ENCODE data around the gene DIAPH3. TPM values are rescaled to one million over a fixed set of nuclear protein-coding genes. Genes with fewer than 3 reads are reported as not detected.

Gene DIAPH3
- total and polyA plus RNA-seq, 2 of the 4 experiments (the other 2 are of a cell fraction): 8.9 to 9.3 TPM

DNA sequence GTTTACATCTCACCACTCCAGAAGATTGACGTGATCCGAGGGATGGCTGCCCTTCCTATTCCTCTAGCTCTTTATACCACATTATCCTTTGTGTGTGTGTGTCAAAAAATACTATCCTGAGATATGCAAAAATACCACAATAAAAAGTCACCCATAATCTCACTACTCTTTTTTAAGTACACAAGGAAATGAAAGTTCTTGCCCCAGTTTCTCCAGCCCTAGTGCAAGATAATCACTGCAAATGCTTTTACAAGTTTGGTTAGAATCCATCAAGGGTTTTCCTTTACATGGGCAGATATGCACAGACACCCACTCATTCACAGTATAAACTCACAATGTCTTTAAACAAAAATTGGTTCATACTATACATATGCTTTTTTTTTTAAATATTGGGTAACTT is 89.3 kb downstream of the DIAPH3 start:
- Histone ChIP-seq H3K18ac (ENCODE audit: low read depth, low read length) (no peak overlapping the region), H2BK5ac (ENCODE audit: low read depth, low read length, poor library complexity, severe bottlenecking) (peak overlapping the region; percentile 10), H3K9me3 (ENCODE audit: control insufficient read depth, insufficient read depth, low read length) (0 out of 2 replicates have a peak, but pooled peaks cover 2% of the 10 kb centered on the region), H3K56ac (ENCODE audit: extremely low read depth, insufficient read depth, low read length) (no peak overlapping the region), H2AFZ (replicated peaks; ENCODE audit: low read length, poor library complexity) (no peak overlapping the region), H3K4me3 (ENCODE audit: insufficient read depth, low read depth, low read length) (no peak overlapping the region), H4K5ac (ENCODE audit: low read depth, low read length) (no peak overlapping the region), H2BK15ac (ENCODE audit: low read depth, low read length) (no peak overlapping the region), H4K8ac (ENCODE audit: low read depth in 2 of 2, low read length in 2 of 2) (no peak overlapping the region; a peak in 1 of 4 replicates), H2AK9ac (replicated peaks; ENCODE audit: low read depth, low read length, poor library complexity) (no peak overlapping the region), H3K4me1 (ENCODE audit: control insufficient read depth, insufficient read depth, low read length) (peaks cover 2% of the 10 kb centered on the region; the same call in 1 of the 2 replicates), H3K27me3 (ENCODE audit: control insufficient read depth, insufficient read depth, low read length) (no peaks in the 10 kb centered on the region), H3K4me2 (ENCODE audit: low read depth, low read length) (peak overlapping the region; percentile 59), H2AK5ac (ENCODE audit: low read depth, low read length) (no peak overlapping the region), H3K36me3 (ENCODE audit: control insufficient read depth, insufficient read depth, low read length) (no peaks in the 10 kb centered on the region), H2BK120ac (ENCODE audit: low read depth, low read length) (no peak overlapping the region), H3K9me1 (ENCODE audit: insufficient read depth, low read length) (no peaks in the 10 kb centered on the region), H3K9ac (ENCODE audit: low read depth, low read length) (no peak overlapping the region), H4K91ac (ENCODE audit: insufficient read depth, low read depth, low read length) (no peak overlapping the region), H2BK20ac (ENCODE audit: low read depth, low read length) (no peak overlapping the region), H3K79me1 (ENCODE audit: low read depth in 1 of 2, low read length in 2 of 2) (peaks cover 26 to 27% of the 10 kb centered on the region in 2 experiments; a peak in 3 of 4 replicates), H3K27ac (ENCODE audit: insufficient read depth, low read length) (peak overlapping the region; percentile 46; the same call in 1 of the 2 replicates), H3K23ac (ENCODE audit: low read depth, low read length) (peak overlapping the region; percentile 35; the same call in 1 of the 2 replicates), H3K4ac (ENCODE audit: low read depth, low read length) (no peak overlapping the region), H4K20me1 (ENCODE audit: insufficient read depth, low read length) (no peaks in the 10 kb centered on the region), H3K14ac (replicated peaks; ENCODE audit: low read depth, low read length) (no peak overlapping the region)
- WGBS, 2 experiments (ENCODE audit: extremely low coverage in 2 of 2, insufficient read length in 1 of 2): no CpG with 5 or more reads among the region's 2 CpGs
- peak; percentile 50 for DNase-seq
- TF ChIP-seq, protein P1, sequence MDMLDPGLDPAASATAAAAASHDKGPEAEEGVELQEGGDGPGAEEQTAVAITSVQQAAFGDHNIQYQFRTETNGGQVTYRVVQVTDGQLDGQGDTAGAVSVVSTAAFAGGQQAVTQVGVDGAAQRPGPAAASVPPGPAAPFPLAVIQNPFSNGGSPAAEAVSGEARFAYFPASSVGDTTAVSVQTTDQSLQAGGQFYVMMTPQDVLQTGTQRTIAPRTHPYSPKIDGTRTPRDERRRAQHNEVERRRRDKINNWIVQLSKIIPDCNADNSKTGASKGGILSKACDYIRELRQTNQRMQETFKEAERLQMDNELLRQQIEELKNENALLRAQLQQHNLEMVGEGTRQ (IDR thresholded peaks at IDR 0.05; ENCODE audit: low read depth, low read length): no peak
- TF ChIP-seq MAFK (IDR thresholded peaks at IDR 0.05; ENCODE audit: low read depth, low read length) (no peak), RAD21 (IDR thresholded peaks at IDR 0.05; ENCODE audit: low read length) (no peak), CHD1 (IDR thresholded peaks at IDR 0.05; ENCODE audit: low read depth, low read length) (no peak), RFX5 (IDR thresholded peaks at IDR 0.05; ENCODE audit: low read depth, low read length) (no peak), MAZ (IDR thresholded peaks at IDR 0.05; ENCODE audit: borderline replicate concordance, low read depth, low read length) (no peak)
- no TSS peak for BruUV-seq (replicated peaks)
- in situ Hi-C loops (cut with MboI; ENCODE audit: low sequenced_read_pairs): no loop called here
- dilution Hi-C loops (cut with HindIII; ENCODE audit: low sequenced_read_pairs, unreplicated experiment): no loop called here
- peak; percentile 59 for ATAC-seq (ENCODE audit: low read depth)
- intact Hi-C loops (cut with micrococcal nuclease): no loop called here
- POLR2A ChIA-PET (ENCODE audit: unreplicated experiment): interaction anchor here (0.6 kb wide), 1 partner anchor 90 kb away, joined by 4 read pairs; no protein-coding TSS in a partner anchor
- CTCF ChIA-PET: no interaction called here
